Gastroesophageal sphincter (tissue), 4 donors: ENCODE data around the gene KCNJ1. TPM values are rescaled to one million over a fixed set of nuclear protein-coding genes. Genes with fewer than 3 reads are reported as not detected.
A peak's percentile ranks its signal among the peaks of the same experiment; 100 is the strongest.

Source experiments
- ATAC-seq: fragments of 150-250 bp; one replicate; pipeline ENCODE4 v1.9.1; 2016; ENCODE audit warnings: mild to moderate bottlenecking, moderate library complexity
- H3K27ac ChIP-seq, 4 donors: fragments of 200-600 bp; sonication (generic) in 3 of 4; 1 replicate in 3 of 4; 2 replicates in 1 of 4; pipeline ENCODE4 v1.5.1; 2016 to 2019
- H3K27me3 ChIP-seq: fragments of 200-600 bp; sonication (generic); one replicate; pipeline ENCODE4 v1.5.1; 2019
- H3K36me3 ChIP-seq, 2 donors: fragments of 200-600 bp; sonication (generic); one replicate each; pipeline ENCODE4 v1.5.1; 2019; ENCODE audit warnings: control low read depth in 1 of 2
- H3K4me1 ChIP-seq, 3 donors: fragments of 200-600 bp; sonication (generic); 1 replicate in 2 of 3; 2 replicates in 1 of 3; pipeline ENCODE4 v1.5.1; 2016 to 2019; ENCODE audit warnings: control low read depth in 2 of 3
- H3K4me3 ChIP-seq, 2 donors: fragments of 200-600 bp; sonication (generic); one replicate each; pipeline ENCODE4 v1.5.1; 2019; ENCODE audit warnings: mild to moderate bottlenecking in 1 of 2, moderate library complexity in 1 of 2
- H3K9me3 ChIP-seq, 3 donors: fragments of 200-600 bp; sonication (generic); one replicate each; pipeline ENCODE4 v1.5.1; 2017 to 2019; ENCODE audit warnings: control low read depth in 2 of 3
- CTCF ChIP-seq, 4 experiments: fragments of 200-600 bp in 2 of 4; fragments of 450-650 bp in 2 of 4; sonication (generic) in 1 of 4; IDR thresholded peaks; one replicate each; pipeline ENCODE4 v1.5.1; 2017 to 2019; ENCODE audit warnings: antibody characterized with exemption in 4 of 4, mild to moderate bottlenecking in 2 of 4, moderate library complexity in 2 of 4
- EP300 ChIP-seq: sonication (generic); formaldehyde crosslinking; IDR thresholded peaks from one replicate; pipeline ENCODE4 v1.6.1; 2017; ENCODE audit warnings: antibody characterized with exemption, mild to moderate bottlenecking
- POLR2A ChIP-seq, 2 donors: fragments of 450-650 bp; IDR thresholded peaks; one replicate each; pipeline ENCODE4 v1.6.1; 2017; ENCODE audit warnings: antibody characterized with exemption in 2 of 2, mild to moderate bottlenecking in 2 of 2, moderate library complexity in 1 of 2
- POLR2AphosphoS5 ChIP-seq: sonication (generic); formaldehyde crosslinking; IDR thresholded peaks from one replicate; pipeline ENCODE4 v1.6.1; 2017; ENCODE audit warnings: antibody characterized with exemption
- WGBS, 2 donors: methylation state at CpG; one replicate each; pipeline ENCODE4 v1.1.5; 2018; ENCODE audit warnings: low coverage in 1 of 2; 5-methylcytosine and 5-hydroxymethylcytosine counted together
- total RNA-seq, 4 donors: library from RNA; depleted of rRNA; stranded (reverse); fragments of >200 nt; gene quantifications; one replicate each; pipeline ENCODE4 v1.1.0, GENCODE V29; 2016

KCNJ1 gene
- total RNA-seq, 4 donors from 2014 or later: 0.27 TPM; not detected in 3

GRCh38 chr11:128803449-128804245 lies 63.4 kb downstream of the KCNJ1 start:
- Histone ChIP-seq H3K4me1 (no peaks in the 10 kb centered on the region), H3K36me3 (peaks cover 0 to 14% of the 10 kb centered on the region in 2 donors), H3K9me3 (no peaks in the 10 kb centered on the region), H3K4me3 (no peak overlapping the region), H3K27me3 (no peaks in the 10 kb centered on the region), H3K27ac (no peak overlapping the region)
- no peak for ATAC-seq
- WGBS, 2 donors: 71 to 79% methylated on average over 4 to 6 of the region's 6 CpGs
- TF ChIP-seq CTCF (IDR thresholded peaks at IDR 0.05) (no peak), POLR2A (IDR thresholded peaks at IDR 0.05) (no peak), EP300 (no peak), POLR2AphosphoS5 (no peak)

GRCh38 chr11:128803011-128803410 lies 64.1 kb downstream of the KCNJ1 start:
- TF ChIP-seq CTCF (IDR thresholded peaks at IDR 0.05): no peak
- TF ChIP-seq POLR2AphosphoS5: no peak
- no peak for TF ChIP-seq POLR2A (IDR thresholded peaks at IDR 0.05)
- TF ChIP-seq EP300: no peak
- no peak for ATAC-seq
- Histone ChIP-seq H3K4me3 (no peak overlapping the region), H3K27me3 (no peaks in the 10 kb centered on the region), H3K27ac (no peak overlapping the region), H3K36me3 (peaks cover 0 to 14% of the 10 kb centered on the region in 2 donors), H3K4me1 (no peaks in the 10 kb centered on the region), H3K9me3 (no peaks in the 10 kb centered on the region)
- 86 to 97% methylated on average over 3 to 4 of the region's 4 CpGs for WGBS, 2 donors

- no peak for TF ChIP-seq POLR2AphosphoS5
- no peak for TF ChIP-seq POLR2A (IDR thresholded peaks at IDR 0.05)
- peak in 1 of 4 experiments; percentile 19 for TF ChIP-seq CTCF (IDR thresholded peaks at IDR 0.05)
- no peak for TF ChIP-seq EP300
- Histone ChIP-seq H3K27ac (no peak overlapping the region), H3K27me3 (no peaks in the 10 kb centered on the region), H3K4me1 (no peaks in the 10 kb centered on the region), H3K36me3 (peaks cover 0 to 14% of the 10 kb centered on the region in 2 donors), H3K4me3 (no peak overlapping the region), H3K9me3 (no peaks in the 10 kb centered on the region)
- WGBS, 2 donors: 90% methylated on average over 3 of the region's 4 CpGs; no CpG with 5 or more reads in 1 of the 2 donors
- no peak for ATAC-seq
Measured at GRCh38 chr11:128802358-128802981, 64.6 kb downstream of the KCNJ1 start.

- H3K27me3 ChIP-seq: no peaks in the 10 kb centered on the region
- no peaks in the 10 kb centered on the region for H3K9me3 ChIP-seq
- ATAC-seq: no peak
- WGBS, 2 donors: 93 to 100% methylated on average over 3 of the region's 8 CpGs
- no peak for TF ChIP-seq CTCF (IDR thresholded peaks at IDR 0.05)
- TF ChIP-seq EP300: no peak
- no peak for TF ChIP-seq POLR2A (IDR thresholded peaks at IDR 0.05)
- no peak overlapping the region for H3K4me3 ChIP-seq
- peaks cover 0 to 14% of the 10 kb centered on the region in 2 donors for H3K36me3 ChIP-seq
- no peak overlapping the region for H3K27ac ChIP-seq
- no peaks in the 10 kb centered on the region for H3K4me1 ChIP-seq
Measured at GRCh38 chr11:128800871-128801417, 66.2 kb downstream of the KCNJ1 start.
